Coronary artery (tissue), 2 donors: ENCODE results near the gene GMEB1.
"Not testable (repeated sequence)": the region's sequence is repeated elsewhere in the genome, so short reads cannot be mapped to it uniquely, and the experiment has no call there.

Experiments
- DNase-seq: peaks from one replicate; pipeline ENCODE4 v3.0.0-alpha.2; 2017; ENCODE audit warnings: low spot score
- H3K27ac ChIP-seq, 2 donors: fragments of 200-600 bp; sonication (generic); one replicate each; pipeline ENCODE4 v1.5.1; 2016 to 2019
- H3K4me3 ChIP-seq: fragments of 200-600 bp; sonication (generic); 2 replicates; pipeline ENCODE4 v1.5.1; 2016; ENCODE audit warnings: mild to moderate bottlenecking, moderate library complexity
- CTCF ChIP-seq: fragments of 200-600 bp; sonication (generic); IDR thresholded peaks from one replicate; pipeline ENCODE4 v1.5.1; 2019; ENCODE audit warnings: antibody characterized with exemption

GMEB1 gene

GRCh38 chr1:28740118-28740517, 71.5 kb downstream of the GMEB1 start:
- no peak for DNase-seq
- TF ChIP-seq CTCF = no peak
- no peak overlapping the region for H3K27ac ChIP-seq
- no peak overlapping the region for H3K4me3 ChIP-seq

GRCh38 chr1:28744184-28744583, 75.6 kb downstream of the GMEB1 start:
- no peak overlapping the region for H3K27ac ChIP-seq
- TF ChIP-seq CTCF = no peak
- DNase-seq = no peak
- H3K4me3 ChIP-seq = peak overlapping the region; percentile 41

- H3K4me3 ChIP-seq = no peak overlapping the region
Measured at GRCh38 chr1:28745653-28746173, 77.1 kb downstream of the GMEB1 start.

GRCh38 chr1:28750330-28750729, 81.7 kb downstream of the GMEB1 start:
- H3K4me3 ChIP-seq = no peak overlapping the region
- no peak overlapping the region for H3K27ac ChIP-seq
- no peak for TF ChIP-seq CTCF
- DNase-seq = no peak

More at GRCh38 chr1:28745653-28746173, 77.1 kb downstream of the GMEB1 start:
- no peak overlapping the region for H3K27ac ChIP-seq
- no peak for DNase-seq
- no peak for TF ChIP-seq CTCF

GRCh38 chr1:28750771-28751294, 82.2 kb downstream of the GMEB1 start:
- H3K27ac ChIP-seq, H3K4me3 ChIP-seq, DNase-seq: not testable (repeated sequence)

- no peak for TF ChIP-seq CTCF
- no peak overlapping the region for H3K4me3 ChIP-seq
- no peak overlapping the region for H3K27ac ChIP-seq
- no peak for DNase-seq
Measured at GRCh38 chr1:28751315-28752060, 82.9 kb downstream of the GMEB1 start.

- H3K4me3 ChIP-seq = peak overlapping the region; percentile 24
- H3K27ac ChIP-seq = peak overlapping the region in 1 of 2 donors; percentile 19
Measured at GRCh38 chr1:28755701-28756100, 87.1 kb downstream of the GMEB1 start.

More at GRCh38 chr1:28755701-28756100, 87.1 kb downstream of the GMEB1 start:
- no peak for DNase-seq
- TF ChIP-seq CTCF = no peak
